Kidney tubule cell (primary cell): ENCODE data around the gene GLP1R.
"Not testable (repeated sequence)": the region's sequence is repeated elsewhere in the genome, so short reads cannot be mapped to it uniquely, and the experiment has no call there.

Experiments
- DNase-seq: peaks from one replicate; pipeline ENCODE4 v3.0.0-alpha.2; 2018; ENCODE audit warnings: low spot score

The GLP1R gene

DNA sequence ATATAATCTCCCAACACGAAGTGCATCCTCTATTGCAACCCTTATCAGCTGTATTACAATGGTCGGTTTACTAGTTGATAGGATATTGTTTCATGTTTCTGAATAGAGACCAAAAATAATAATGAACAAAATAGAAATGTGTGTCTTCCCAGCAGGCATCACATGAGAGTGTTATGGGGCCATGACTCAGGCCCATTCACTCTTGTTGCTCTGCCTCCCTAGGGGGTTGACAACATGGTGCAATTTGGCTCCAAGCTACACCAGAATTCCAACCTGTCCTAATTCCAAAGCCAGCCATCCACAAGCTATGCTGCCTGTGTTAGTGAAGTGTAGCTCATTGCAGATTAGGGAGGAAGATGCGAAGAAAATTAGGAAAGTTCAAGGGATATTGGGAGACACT, 79.5 kb downstream of the GLP1R start:
- no peak for DNase-seq

DNA sequence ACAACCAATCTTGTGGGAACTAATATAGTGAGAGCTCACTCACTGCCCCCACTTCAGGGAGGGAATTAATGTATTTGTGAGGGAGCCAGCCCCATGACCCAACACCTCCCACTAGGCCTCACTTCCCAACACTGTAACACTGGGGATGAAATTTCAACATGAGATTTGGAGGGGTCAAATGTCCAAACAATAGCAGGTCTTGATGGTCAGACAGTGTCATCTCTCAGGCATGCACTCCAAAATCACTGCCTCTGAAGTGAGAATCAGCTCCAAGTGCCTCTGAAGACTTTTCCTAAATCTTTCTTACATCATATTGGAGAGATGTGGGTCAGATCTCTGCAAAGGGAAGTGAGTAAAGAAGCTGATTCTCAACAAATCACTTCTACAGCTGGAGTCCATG, 80.3 kb downstream of the GLP1R start:
- no peak for DNase-seq

DNA sequence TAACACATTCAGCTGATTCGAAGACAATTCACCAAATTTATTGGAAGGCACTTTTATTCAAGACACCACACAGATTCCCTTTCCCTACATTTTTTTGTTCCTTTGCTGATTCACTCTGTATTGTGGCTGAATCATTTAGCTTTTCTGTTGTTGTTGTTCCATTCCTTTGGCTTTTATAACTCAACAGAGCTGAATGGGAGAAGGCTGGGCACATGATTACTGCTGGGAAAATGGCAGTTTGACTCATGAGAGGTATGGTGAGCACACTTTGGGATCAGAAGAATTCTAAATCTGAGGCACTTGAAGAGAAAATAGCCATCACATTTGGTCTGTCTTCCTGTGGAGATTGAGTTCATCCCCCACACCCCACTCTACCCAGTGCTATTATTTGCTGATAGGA, 82.1 kb downstream of the GLP1R start:
- DNase-seq, result peak; percentile 13

DNA sequence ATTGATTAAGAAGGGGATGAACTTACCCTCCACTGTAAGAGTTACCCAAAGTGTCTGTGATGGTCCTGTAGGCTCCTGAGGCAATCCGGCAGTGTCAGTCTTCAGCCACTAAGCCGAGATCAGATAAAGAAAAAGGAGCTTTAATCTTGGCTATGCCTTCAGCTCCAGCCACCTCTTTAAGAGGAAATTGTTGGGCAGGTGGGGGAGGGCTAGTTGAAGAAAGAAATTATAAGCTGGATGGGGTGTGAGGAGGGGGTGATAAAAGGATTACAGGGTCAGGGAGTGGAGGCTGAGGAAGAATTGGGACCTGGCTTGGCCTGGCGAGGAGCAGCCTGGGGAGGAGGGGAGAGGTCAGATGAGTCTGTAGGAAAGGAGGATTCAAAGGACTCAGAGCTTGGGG, 86.2 kb downstream of the GLP1R start:
- DNase-seq, result not testable (repeated sequence)

DNA sequence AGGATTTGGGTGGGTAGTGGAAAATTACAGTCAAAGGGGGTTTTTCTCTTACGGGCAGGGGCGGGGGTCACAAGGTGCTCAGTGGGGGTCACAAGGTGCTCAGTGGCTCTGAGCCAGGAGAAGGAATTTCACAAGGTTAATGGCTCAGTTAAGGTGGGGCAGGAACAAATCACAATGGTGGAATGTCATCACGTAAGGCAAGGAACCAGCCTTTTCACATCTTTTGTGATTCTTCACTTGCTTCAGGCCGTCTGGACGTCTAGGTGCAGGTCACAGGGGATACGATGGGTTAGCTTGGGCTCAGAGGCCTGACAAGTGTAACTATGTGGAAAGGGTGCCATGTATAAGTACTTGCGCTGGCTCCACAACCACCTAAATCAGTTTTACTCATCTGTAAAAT, 87.6 kb downstream of the GLP1R start:
- DNase-seq, result not testable (repeated sequence)

DNA sequence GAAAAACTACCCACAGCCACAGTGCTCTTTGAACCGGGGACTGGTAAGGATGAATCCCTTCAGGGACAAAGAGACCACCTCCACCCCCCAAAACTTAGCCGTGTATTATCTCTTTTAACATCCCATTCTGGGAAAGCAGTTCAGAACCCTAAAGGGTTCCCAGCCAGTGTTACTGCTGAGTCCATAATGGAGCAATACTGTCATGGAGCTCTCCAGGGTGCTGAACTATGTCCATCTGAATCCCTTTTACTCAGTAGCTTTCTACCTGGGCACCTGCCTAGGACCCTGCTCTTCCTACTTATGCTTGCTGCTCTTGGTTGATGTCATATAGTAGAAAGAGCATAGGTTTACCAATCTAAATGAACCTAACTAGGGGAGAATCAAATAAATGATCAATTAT, 88.7 kb downstream of the GLP1R start:
- DNase-seq, result peak; percentile 42
